CD4-positive, alpha-beta T cell treated with Interferon alpha-2 for 1 hour (primary cell): ENCODE results near the gene BEX3.
"Not testable (repeated sequence)": the region's sequence is repeated elsewhere in the genome, so short reads cannot be mapped to it uniquely, and the experiment has no call there.

ENCODE experiments used
- DNase-seq, 2 donors: peaks; one replicate each; pipeline ENCODE4 v3.0.0-alpha.2; 2020 to 2022

The BEX3 gene

DNA sequence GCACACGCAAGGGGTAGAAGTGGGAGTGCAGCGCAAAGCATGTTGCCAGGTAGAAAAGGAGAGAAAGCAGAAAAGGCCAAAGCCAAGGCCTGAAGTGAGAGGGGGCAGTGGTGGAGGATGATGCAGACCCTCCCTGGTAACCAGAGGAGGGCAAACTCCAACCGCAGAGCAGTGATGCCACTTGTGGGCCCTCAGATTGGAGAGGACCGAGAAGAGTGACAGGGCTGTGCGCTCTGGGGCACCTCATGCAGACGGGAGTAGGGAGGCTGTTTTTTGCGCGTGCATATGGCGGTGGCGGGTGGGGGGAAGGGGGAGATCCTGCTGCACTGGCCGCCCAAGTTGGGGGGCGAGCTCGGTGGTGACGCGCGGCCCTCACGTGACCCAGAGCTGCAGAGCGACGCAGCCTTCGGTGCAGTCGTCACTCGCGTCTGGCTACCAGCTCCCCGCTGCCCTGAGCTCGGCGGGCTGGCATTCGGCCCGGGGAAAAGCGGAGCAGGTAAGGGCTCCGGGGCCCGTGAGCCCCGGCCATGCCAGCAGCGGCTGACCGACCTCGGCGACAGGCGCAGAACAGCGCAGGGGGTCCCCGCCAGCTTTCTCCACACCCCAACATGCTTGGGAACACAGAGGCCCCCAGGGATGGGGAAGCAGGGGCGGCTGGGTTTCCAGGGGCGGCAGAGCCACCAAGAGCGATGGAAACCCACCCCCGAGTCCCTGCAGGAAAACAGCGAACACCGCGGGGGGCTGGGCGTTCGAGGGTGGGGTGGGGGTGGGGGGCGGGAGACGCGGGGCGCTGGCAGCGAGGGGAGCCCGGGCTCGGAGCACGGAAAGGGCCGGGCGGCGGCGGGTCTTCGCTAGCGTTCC is at the start of gene BEX3:
Gene BEX3 (plus strand): TSS at position 421 of the 861 bp plus-strand sequence. CDS start 984 bp downstream, outside the sequence.
- peak; percentile 26 to 31 for DNase-seq

DNA sequence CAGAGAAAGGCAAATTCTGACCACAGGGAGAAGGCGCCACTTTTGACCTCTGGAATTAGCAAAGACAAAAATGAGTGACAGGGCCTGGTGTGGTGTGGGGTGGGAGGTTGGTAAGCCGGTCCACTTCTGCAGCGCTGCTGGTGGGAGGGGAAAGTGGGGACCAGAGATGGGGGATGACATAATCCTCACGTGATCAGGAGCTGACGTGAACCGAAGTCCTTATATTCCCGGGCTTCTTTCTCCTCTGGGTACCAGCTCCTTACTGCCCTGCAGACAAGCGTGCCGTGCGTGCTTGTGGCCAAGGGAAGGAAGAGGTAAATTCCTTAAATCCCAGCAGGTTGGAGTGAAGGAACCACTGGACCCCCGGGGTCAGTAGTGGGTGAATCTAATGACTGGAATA is 46.3 kb upstream of the BEX3 start, which contains the start of gene TCEAL7:
Gene TCEAL7 (plus strand): TSS at position 249 of the 400 bp plus-strand sequence. CDS start 1,165 bp downstream, outside the sequence.
- DNase-seq: no peak

DNA sequence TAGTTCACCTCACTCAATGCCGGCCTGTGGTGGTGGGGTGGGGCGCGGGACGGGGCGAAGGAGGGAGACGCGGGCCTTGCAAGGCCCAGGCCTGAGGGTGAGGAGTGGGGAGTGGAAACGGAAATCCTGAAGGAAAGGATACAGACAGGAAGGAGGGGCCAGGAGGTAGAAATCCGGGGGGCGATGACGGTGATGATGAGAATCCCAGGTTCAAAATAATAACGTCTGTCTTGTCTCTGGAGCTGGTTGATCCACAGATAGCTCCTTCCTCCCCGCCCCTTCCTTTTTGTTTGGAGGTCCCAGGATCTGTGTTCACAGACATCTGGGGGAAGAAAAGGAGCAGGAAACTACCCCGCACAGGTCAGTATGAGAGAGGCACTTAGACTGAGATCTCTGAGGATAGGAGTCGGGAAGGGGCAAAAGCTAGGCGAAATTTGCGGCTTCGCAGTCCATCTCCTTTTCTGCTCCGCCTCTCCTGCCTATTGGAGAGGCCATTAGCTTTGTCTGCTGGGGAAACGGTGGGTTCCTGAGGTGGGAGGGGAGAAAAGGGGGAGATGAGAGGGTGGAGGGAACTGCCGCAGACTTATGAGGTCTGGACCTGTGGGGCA is 45.6 kb upstream of the BEX3 start:
- no peak for DNase-seq

DNA sequence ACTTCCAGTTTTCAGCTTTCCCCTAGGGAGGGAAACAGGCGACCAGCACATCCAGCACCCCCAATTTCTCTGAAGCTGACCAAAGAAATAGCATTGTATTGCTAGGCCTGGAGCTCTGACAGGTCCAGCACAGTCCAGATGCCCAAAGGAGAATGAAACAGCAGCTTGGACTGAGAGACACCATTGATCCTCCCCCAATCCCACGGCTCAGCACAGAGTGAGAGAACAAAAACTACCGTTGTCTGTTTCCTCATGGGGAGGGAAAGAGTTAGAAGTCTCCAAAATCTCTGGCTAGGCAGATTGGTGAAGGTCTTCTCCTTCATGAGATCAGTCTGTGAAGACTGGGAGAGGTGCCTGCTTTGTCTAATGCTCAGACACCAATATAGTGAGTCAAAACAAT is 37.7 kb upstream of the BEX3 start:
- DNase-seq: no peak

DNA sequence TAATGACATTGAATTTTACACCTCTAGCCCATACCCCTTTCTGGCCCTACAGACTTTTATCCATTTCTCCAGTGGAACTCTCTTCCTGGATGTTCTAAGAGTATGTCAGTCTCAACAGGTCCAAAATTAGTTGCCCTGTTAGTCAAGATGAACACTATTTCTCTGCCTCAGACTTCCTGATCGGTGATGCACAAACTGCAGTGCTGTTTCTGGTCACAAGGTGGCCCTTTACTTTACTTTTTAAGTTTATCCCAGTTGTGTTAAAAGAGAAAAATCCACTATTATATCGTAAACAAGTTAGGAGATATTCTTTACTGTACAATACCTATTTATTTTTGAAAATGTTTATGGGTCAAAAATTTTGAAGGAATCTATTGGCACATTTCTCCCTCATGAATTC is 33.2 kb upstream of the BEX3 start:
- DNase-seq: peak; percentile 13 to 37

DNA sequence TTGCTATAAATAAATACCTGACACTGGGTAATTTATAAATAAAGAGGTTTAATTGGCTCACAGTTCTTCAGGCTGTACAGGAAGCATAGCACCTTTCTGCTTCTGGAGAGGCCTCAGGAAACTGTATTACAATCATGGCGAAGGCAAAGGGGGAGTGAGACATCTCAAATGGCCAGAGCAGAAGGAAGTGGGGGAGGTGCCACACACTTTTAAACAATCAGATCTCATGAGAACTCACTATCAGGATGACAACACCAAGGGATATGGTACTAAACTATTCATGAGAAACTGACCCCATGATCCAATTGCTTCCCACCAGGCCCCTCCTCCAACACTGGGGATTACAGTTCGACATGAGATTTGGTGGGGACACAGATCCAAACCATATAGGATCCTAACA is 31.7 kb upstream of the BEX3 start:
- DNase-seq: no peak

DNA sequence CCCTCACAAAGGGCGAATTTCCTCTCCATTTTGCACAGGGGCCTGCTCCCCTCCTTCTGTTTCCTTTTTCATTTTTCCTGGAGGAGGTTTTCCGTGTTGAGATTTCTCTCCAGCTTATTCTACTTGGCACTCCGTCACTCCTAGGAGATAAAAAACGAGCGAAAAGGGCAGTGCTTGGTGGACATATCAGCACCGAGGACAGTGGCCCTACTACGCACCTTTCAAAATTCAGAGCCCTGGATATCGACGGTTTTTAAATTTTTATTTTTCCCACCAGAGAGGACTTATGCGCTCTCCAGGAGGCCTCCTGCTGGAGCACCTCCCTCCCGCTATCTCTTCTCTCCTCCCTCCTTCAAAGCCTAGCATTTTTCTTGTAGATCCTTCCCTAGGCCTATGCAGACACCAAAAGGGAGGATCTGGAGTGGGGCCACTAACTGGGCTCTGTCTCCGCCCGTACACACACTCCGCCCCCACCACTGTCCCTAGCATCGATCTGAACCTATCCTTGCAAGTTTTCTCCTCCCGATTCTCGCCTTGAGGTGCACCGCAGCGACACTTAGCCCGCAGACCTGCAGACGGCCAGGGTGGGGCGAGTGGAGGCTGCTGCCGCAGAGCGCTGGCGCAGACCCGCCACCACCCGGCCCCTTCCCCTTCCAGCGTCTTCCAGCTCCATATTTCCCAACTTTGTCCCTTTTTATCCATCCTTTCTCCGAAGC is 28.5 kb upstream of the BEX3 start:
- DNase-seq: no peak

DNA sequence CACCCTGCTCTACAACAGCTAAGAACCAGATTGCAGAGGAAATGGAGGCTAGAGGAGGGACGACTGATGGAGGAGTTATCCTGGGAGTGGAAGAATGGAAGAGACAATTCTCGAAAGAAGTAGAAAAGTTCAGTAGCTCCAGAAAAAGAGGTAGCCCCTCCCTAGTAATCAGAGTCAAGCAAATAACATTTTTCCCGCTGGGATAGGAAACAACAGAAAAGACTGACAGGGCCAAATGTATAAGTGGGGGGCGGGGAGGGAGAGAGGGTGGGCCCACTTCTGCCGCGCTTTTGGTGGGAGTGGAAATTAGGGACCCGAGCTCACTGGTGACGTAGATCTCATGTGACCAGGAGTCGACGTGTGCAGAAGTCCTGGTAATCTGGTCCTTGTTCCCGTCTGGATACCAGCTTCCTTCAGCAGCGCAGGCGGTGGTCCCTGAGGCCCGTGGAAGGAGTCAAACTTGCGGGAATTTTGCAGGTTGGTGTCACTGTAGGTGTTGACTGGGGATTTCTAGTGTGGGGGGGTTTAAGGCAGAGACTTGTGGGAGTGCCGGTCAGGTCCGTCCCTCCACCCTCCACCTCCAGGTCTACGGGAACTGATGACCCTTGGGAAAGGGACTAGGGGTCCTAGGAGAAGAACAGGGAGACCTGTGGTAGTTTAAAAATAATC is 20.1 kb upstream of the BEX3 start, which contains the start of gene TCEAL9:
Gene TCEAL9 (plus strand): TSS at position 377 of the 669 bp plus-strand sequence. CDS start 1,179 bp downstream, outside the sequence.
- DNase-seq: no peak

DNA sequence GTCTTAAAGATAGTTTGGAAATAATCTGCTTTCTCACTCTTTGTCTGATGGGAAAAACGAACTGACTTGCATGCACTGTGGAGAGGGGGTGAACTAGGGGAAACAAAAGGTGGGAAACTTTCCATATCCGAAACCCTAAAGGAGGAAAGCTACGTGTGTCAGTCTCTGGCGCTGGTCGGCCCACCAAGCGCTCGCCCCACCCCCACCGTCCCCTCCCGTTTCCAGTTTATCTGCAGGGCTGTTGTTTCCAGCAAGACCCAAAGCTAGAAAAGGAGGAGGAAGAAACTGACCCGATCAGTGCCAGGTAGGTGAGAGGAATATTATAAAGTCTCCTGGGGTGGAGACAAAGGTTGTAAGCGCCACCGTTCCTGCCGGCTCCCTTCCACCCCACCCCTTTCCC is 19.5 kb upstream of the BEX3 start:
- no peak for DNase-seq

DNA sequence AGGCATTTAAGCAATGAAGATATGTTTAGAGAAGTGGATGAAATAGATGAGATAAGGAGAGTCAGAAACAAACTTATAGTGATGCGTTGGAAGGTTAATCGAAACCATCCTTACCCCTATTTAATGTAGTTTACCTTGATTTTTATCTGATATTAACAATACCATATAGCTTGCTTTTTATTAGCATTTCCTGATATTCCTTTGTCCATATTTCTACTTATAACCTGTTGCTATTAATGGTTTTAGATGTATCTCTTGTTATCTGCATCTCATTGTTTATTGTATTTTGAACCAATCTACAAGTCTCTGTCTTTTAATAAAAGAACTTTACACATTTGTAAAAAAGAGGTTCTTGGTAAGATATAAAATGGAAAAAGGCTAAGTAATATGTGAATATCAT is 18.5 kb upstream of the BEX3 start:
- DNase-seq: no peak

DNA sequence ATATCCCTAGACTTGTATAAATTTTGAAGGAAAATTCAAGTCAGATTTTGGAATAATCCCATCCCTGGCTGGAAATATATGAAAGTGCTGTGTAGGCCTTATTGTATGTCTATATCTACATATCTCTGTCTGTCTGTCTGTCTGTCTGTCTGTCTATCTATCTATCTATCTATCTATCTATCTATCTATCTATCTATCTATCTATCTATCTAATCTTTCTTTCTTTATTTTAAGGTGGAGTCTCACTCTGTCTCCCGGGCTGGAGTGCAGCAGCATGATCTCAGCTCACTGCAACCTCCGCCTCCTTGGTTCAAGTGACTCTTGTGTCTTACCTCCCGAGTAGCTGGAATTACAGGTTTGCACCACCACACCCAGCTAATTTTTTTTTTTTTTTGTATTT is 16.7 kb upstream of the BEX3 start:
- DNase-seq: not testable (repeated sequence)

DNA sequence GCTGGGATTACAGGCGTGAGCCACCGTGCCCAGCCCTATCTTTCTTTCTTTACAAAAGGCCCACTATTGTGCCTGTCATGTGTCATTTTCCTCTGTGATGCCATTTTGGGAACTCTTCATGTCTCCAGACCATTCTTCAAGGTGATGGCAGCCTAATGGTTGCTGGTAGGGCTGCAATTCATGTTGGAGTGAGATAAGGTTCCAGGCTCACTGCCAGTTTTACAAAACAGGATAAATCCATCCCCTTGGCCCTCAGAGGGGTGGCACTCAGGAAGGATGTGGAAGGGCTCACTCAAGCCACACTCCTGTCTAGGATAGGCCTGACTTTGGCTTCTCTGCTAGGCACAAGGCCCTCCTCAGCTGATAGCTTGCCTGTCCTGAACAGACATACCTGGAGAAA is 16.2 kb upstream of the BEX3 start:
- no peak for DNase-seq

DNA sequence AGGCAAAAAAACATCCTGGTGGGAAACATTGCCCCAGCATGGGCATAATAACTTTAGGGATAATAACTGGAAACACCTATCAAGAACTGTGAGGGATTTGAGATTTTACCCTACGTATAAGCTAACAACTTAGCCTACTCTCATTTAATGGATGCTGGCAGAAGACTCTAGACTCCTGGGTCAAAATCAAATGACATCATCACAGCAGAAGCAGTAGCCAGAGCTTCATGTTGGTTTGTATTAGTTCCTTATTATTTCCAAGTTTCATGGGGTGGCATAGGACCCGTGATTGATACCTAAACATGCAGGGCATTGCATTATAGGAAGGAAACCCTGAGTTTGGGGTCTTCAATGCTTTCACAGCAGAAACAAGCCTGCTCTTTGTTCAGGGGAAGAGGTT is 15.4 kb upstream of the BEX3 start:
- DNase-seq: no peak

DNA sequence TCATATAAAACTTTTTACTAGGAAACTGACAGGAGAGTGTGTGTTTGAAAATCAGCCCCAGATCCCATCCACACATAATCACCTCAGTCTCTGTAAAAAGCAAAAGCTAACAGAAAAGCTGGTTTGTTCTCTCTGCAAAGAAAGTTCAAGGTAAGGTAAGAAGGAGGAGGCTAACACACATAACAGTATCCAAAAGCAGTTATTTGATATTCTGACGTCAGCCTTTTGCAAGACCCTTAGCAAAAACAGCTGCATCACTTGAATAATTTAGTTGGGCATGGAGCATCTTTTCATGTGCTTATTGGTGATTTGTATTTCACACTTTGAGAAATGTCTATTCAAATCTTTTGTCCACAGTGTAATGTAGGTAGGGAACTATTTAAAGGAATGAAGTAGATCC is 14.5 kb upstream of the BEX3 start:
- DNase-seq: no peak

DNA sequence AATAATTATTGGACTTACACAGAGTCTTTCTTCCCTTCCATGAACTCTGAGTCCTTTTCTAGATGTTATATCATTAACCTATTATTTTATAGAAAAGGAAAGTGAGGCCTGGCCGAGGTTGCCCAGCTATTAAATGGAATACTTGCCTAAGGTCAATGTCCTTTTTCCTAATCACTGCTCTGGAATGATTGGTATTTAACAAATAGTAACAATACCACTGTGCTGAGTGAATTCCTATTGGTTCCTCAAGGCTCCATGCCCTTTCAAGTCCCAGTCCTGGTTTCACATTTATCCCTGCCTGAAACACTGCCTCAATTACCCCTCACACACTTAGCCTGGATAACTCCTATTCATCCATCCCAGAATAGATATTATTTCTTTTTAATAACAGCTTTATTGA is 13.9 kb upstream of the BEX3 start:
- DNase-seq: no peak

DNA sequence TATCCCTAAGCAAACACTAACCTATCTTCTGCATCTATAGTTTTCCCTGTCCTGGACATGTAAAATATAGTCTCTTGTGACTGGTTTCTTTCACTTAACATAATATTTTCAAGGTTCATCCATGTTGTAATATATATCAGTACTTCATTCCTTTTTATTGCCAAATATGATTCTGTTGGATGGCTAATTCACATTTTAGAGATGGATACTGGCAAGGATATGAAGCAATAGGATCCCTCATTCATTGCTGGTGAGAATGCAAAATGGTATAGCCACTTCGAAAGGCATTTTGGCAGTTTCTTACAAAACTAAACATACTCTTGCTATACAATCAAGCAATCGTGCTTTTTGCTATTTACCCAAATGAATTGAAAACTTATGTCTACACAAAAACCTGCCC is 13.3 kb upstream of the BEX3 start:
- DNase-seq: no peak

DNA sequence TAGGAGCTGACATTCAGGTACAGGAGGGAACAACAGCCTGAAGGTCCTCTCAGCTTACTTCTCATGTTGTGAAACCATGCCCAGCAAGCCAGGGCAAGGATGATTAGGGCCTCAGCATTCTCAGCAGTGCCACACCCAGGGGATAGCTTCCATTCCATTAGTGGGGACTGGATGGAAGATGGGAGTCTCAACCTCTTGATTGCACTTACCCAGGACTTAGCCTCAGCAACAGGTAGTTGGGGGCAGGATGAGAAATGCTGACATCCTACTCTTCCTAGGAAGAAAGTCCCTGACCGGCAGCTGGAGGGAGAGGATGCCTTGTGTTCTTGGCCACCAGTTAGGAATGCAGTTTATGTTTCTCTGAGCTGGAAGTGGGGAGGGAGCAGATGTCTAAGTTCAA is 8.8 kb upstream of the BEX3 start:
- DNase-seq: no peak

DNA sequence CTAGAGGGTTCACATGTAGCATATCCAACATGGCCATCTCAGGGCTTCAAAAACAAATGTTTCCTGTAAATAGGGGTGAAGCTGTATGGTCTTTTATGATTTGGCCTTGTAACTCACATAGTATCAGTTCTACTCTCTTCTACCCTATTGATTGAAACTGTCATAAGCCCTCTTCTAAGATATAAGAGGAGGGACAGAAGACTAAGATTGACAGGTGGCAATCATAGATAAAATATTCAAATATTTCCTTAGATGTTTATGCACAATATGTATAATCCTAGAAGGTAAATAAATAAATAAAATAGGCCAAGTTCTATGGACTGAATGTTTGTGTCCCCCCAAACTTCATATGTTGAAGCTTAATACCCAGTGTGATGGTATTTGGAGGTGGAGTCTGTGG is 6.9 kb upstream of the BEX3 start:
- DNase-seq: no peak

DNA sequence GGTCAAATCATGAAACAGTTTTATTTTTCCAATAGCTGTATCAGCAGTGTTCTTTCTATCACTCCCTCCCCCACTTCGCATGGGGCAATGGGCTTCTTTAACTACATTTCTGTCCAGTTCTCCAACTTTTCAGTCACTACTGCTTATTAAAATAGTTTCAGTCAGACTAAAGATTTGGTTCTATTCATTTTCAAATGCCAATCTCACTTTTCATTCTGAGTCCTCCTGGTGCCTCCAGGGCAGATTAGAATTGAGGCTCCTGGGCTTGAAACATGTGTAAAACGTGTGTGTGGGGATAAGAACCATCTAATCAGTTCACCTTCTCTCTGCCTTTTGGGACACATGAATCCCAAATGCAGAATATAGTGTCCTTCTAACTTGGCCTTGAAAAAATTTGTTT is 3.5 kb upstream of the BEX3 start:
- no peak for DNase-seq

DNA sequence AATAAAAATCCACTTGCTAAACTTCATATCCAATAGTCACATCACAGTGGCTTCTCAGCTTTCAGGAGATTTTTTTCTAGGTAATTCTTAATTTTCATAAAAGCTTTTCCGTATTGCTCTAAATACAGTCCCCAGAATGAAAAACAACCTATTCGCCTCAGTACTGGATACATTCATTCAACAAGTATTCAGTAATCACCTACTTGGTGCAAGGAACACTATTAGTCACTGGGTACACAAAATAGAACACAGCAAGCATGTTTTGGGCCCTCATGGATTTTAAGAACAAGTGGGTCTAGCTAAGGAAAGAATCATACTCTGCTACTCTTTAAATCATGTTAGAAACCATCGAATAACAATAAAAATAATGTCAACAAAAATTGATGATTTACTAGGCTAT is 2.8 kb upstream of the BEX3 start:
- no peak for DNase-seq

DNA sequence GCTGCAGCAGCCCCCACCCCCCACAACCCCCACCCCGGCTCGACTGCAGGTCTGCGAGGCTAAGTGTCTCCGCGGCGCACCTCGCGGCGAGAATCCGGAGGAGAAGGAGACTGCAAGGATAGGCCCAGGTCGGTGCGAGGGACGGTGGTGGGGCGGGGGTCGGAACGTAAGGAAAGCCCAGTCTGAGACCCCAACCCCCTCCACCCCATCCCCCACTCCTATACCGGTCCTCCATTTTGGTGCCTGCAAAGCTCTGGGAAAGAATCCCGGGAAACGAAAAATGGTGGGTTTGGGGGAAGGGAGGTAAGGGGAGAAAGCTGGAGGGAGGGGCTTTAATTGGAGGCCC is 614 bp downstream of the BEX3 start:
- no peak for DNase-seq

DNA sequence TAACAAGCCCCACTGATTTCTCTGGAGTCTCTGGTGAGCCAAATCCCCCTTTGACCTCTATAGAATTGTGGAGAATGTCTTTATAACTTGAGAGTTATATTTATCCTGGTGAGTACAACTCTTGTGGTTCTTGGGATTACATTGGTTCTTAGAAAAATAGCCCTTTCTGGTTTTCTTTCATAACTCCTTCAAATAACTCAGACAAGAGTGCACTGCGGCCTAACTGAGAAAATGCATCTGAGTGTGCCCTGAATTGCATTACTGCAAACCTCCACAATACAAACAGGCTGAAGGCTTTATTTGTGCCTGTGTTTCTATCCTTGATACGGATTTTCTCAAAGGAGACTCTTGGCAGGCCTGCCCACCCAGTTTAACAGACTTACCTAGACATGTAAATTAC is 2.7 kb downstream of the BEX3 start:
- DNase-seq: no peak

DNA sequence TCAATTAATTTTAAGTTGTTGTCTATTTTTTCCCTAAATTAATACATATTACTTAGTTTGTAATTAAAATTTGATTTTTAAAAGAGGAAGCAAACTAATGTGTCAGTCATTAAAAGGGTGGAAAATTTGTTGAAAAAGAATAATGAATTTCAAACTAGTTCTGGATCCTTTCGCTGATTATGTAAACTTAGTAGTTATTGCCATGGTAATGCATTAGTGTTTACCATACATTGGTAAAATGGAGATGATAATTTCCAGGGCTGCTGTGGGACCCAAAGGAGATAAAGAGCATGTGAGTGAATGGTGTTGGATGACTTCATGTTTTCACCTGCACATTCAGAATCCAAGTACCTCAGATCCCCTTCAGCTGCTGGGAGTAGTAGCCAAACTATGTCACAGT is 6.5 kb downstream of the BEX3 start:
- DNase-seq: no peak
